T follicular helper cell (primary cell): Measurements from ENCODE around the gene BTBD8.

Experiments used
- DNase-seq: peaks from one replicate; pipeline ENCODE4 v3.0.0-alpha.2; 2020; ENCODE audit warnings: low read depth

The BTBD8 gene

DNA sequence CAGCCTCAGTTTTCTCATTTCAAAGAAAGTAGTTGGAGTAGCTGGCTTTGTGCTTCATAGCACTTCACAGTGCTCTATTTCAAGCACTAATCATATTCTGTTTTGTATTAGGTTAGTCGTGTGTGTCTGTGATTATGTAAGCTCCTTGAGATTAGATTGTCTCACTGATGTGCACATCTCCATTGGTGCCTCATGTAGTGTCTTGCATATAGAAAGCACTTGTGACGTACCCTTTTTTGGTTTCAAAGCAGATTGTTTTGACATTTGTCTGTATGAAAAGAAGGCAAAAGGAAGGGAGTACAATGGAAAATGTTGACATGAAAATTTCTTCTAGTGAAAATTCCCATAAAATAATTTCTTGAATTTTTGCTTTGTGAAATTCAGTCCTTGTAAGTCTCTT, 13.9 kb downstream of the BTBD8 start:
- no peak for DNase-seq

DNA sequence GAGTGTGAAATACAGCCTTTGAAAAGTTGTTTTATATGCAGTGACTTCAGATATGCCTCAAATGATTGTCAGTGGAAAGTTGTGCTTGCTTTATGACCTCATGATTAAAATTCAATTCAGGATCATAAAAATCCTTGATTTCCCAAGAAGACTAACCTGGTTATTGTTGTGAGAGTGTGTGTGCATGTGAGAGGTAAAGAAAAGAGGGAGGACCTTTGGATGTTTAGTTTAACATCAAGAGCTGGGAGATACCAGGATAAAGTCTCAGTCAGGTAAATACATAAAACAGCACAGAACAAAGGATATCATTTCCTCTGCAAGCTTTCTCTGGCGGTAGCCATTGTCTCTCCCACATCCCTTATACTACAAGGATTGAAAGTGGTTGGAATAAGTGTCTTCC, 14.4 kb downstream of the BTBD8 start:
- no peak for DNase-seq

DNA sequence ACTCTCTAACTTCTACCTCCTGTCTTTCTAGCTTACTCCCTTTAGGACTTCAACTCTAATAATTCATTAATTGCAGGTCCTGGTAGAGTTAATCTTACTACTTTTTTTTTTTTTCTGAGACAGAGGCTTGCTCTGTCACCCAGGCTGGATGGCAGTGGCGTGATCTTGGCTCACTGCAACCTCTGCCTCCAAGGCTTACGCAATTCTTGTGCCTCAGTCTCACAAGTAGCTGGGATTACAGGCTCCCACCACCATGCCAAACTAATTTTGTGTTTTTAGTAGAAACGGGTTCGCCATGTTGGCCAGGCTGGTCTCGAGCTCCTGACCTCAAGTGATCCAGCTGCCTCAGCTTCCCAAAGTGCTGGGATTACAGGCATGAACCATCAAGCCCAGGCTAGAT, 15.7 kb downstream of the BTBD8 start:
- no peak for DNase-seq

DNA sequence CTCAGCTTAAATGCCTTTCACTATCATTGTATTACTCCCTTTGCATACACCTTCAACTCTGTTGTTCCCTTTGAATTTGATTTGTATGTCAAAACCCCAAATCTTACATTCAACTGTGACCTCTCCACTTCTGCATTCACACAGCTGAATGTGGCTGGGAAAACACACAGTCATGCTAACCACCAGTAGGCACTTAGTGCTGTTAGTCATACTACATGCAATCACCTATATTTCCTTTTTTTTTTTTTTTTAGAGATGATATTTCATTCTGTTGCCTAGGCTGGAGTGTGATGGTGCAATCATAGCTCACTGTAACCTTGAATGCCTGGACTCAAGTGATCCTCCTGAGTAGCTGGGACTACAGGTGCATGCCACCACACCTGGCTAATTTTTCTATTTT, 16.2 kb downstream of the BTBD8 start:
- DNase-seq: no peak

DNA sequence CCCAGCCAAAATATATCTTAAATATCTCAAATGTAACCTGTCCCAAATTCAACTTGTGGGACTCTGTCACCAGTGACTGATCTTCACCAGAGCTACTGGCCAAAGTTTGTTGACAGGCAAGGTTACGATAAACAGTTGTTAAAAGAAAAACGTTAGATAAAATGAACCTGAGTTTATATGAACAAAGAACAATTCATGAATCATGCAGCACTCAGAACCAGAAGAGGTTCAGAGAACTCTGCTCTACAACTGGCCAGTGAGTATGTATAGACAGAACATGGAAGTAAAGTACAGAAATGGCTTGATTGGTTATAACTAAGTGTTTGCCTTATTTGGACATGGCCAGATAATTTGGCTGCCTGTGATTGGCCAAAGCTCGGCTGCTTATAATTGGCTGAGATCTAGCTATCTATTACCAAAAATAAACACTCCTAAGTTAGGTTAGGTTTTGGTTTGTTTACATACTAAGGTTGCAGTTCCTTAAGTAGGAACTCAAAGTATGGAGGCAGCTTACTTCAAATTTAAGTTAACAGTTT, 25.5 kb downstream of the BTBD8 start:
- no peak for DNase-seq

DNA sequence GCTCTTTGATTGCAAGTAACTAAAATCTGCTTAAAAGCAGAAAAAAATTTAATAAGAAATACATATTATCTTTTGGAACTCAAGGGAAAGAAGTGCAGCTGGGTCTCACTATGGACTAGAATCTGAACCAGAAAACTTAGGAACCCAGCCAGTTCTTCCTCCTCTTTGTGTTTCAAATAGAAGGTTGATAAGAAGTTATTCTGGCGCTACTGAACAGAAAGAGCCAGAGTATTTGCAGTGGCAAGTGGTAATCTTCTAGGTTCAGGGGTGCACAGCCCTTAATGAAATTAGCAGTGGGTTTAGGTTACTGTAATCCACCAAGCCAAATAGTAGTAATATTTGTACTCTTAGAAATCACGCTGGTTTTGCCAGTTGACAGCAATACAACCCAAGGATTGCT, 28.5 kb downstream of the BTBD8 start:
- no peak for DNase-seq

DNA sequence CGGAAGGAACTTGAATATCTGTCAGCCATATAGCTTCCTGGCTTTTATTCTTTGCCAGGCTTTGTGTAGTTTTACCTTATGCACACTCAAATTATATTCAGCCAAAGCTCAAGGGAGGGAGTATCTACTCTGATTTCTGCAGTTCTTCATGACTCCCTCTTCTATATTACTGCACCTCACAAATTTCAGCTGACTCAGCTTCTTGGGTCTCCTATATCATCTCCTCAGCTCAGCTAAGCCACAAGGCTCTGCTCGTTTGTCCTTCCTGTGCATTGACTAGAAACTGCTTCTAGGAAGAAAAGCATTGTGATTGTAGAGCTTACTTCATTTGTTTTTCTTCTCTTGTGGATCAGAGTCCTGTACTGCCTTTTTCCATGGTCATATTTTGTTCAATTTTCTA, 37.4 kb downstream of the BTBD8 start:
- no peak for DNase-seq

DNA sequence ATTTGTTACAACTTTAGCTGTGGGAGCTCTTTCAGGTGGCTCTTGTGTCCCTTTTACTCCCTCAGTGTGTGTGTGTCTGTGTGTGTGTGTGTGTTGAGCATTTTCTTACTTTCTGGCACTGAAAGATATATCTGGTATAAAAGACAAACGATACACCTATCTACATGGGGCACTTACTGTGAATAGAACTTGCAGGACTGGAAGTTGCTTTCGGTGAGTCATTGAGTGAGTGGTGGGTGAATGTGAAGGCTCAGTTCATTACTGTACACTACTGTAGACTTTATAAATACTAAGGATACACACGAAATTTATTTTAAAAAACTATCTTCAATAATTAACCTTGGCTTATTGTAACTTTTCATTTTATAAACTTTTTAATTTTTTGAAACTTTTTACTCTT, 38.7 kb downstream of the BTBD8 start:
- no peak for DNase-seq

DNA sequence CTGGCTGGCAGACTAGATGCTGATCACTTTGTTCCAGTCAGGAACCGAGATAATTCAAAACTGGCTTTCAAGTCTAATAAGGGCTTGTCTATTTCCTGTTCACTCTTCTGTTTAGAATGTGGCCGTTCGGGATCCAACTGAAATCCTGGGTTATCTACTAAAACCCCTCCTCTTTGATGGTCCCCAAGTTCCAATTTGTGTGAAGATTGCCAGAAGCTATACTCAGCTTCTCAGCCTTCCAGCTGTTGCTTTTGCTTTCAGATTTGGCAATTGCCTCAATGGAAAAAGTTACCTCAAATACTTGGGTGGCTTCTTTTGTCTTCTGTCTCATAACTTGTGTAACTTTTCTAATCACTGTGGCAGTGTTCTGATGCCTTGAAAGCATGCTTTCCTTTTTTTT, 43.7 kb downstream of the BTBD8 start:
- no peak for DNase-seq

DNA sequence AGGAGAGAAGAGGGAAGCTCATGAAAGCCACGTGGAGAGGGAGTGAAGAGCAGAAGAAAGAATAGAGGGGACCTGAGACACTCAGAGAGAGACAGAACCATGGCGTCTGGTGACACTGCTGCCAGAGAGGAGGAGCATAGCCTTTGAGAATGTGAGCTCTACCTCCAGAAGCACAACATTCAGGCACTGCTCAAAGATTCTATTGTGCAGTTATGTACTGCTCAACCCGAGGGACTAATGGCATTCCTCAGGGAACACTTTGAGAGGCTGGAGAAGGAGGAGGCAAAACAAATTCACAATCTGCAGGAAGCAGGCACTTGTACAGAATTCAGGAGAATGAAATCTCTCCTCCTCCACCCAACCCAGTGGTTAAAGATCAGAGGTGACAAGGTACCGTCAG, 45.1 kb downstream of the BTBD8 start:
- no peak for DNase-seq

DNA sequence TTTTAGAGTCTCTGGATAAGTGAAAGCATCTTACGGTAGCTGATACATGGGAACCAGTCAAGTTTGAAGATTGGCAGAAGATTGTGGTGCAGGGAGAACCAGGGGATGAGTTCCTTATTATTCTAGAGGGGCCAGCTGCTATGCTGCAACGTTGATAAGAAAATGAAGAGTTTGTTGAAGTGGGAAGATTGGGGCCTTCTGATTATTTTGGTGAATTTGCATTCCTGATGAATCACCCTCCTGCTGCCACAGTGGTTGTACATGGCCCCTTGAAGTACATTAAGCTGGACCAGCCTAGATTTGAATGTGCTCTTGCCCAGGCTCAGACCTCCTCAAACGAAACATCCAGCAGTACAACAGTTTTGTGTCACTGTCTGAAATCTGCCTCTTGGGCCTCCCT, 45.9 kb downstream of the BTBD8 start:
- no peak for DNase-seq

DNA sequence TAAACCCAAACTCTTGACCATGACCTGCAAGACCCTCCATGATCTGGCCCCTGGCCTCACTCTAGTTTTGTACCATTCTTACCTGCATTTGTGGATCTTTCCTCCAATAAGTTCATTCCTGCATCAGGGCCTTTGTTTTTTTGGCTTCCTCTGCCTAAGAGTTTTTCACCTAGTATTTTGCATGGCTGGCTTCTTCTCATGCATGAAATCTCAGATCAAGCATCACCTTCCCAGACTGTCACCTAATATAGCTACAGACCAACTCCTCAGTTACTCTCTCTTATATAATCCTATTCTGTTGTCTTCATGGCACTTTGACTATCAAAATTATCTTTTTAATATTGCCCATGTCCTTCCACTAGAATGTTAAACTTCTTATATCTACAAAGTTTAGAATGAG, 54.2 kb downstream of the BTBD8 start:
- DNase-seq: no peak

DNA sequence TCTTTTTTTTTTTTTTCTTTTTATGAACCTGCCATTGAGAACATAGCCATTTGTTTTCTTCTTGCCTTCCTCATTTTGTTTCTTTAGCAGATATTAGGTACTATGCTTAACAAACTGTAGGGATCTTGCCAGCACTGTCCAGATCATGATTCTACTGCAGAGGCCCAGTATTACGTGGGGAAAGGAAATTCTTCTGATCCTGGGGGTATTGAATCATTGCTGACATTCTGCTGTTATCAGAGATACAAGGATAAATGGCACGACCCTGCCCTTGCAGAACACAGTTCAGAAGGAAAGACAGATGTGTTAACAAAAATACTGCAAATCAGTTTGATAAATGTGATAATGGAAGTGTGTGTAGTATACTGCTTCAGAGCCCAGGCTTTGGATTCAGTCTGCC, 56.2 kb downstream of the BTBD8 start:
- no peak for DNase-seq

DNA sequence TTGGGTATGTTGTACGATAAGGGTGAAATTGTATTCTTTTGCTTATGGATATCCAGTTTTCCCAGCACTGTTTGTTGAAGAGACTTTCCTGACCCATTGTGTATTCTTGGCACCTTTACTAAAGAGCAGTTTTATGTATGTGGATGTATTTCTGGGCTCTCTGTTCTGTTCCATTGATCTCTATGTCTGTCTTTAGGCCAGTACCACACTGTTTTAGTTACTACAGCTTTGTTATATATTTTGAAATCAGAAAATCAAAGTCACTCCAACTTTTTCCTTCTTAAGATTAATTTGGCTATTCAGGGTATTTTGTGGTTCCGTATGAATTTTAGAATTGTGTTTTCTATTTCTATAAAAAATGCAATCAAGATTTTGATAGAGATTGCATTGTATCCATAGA, 74.8 kb downstream of the BTBD8 start:
- DNase-seq: no peak

DNA sequence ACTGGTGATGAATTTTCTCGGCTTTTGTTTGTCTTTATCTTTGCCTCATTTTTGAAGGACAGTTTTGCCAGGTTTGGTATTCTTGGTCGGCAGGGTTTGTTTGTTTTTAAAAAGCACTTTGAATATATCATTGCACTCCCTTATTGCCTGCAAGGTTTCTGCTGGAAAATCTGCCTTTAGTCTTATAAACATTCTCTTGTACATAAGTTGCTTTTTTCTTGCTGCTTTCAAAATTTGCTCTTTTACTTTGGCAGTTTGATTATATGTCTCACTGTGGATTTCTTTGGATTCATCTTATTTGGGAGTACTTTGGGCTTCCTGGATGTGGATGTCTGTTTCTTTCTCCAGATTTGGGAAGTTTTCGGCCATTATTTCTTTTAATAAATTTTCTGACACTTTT, 79.4 kb downstream of the BTBD8 start:
- DNase-seq: no peak

DNA sequence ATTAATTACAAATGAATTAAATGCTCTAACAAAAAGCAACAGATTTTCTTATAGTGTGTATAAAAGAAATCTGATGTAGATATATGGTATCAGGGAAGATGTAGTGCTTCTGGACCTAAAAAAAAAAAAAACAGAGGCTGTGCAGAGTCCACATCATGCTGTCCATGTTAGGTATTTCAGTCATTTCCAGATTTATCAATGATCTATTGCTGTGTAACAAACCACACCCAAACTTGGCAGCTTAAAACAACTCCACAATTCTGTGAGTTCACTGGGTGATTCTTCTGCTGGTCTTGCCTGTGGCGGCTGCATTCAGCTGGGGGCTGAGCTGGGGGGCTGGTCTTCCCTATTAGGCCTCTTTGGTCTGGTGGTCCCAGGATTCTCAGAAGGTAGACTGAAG, 85.2 kb downstream of the BTBD8 start:
- DNase-seq: no peak

DNA sequence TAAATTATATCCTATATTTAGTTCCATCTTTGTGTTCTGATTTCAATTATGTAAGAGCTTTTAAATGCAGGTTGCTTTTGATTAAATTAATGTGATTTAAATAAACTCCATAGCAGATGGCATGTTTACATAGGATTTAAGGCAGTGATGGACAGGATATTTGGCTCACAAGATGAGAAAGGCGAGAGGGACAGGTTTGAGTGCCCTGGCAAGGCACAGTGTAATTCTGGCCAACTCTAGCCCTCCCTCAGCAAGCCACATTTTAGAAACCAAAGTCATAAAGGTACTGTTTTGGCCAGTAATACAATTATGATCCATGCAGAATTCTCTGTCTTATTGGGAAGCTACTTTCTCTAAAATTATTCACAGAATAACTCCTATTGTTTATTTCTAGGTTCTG, 87.0 kb downstream of the BTBD8 start:
- no peak for DNase-seq

DNA sequence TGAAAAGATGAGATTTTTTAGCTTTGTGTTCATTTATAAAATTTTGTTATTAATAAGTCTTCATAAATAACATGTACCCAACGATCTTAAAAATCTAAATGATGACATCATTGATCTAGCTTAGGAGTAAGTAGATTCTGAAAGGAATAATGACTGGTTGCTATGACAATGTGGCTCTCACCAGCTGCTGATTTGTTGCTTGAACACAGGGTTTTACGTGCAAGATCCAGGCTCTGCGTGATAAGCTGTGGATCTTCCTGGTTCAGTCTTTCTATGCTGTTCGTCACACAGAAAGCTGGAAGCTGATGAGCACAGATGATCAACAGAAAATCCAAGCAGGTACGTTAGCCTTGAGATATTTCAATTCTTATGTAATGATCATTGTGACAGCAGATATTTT, 88.5 kb downstream of the BTBD8 start:
- DNase-seq: no peak

DNA sequence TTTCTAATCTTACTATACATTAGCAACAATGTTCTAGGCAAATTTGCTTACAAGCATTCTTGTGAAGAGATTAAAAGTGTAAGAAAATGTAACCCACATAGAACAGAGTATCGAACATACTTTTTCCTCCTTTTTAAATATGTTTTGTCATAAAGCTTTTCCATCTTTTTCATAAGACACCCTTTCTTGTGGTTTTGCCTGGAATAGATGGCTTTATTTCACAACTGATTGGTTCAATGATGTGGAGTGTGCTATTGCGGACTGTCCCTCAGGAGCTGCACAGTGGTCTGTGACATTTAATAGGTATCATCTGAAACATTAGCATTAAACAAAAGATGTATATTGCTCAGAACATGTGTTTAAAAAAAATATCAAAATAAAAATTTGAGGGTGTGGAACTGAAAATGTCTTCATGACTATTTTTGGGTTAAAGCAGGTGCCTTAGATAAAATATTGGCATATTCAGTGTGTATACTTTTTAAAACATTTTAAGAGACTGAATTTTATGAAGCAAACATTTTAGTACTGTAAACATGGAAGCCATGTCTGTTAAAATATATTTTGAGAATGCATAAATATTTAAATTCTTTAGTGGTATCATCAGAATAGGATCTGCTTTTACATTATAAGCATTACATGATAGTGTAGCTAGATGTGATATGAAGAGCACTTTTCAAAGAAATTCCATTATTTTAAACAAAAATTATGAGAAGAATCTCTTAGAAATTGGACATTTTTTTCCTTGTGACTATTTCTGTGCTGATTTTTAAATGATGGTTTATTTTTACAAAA, 89.3 kb downstream of the BTBD8 start:
- no peak for DNase-seq

DNA sequence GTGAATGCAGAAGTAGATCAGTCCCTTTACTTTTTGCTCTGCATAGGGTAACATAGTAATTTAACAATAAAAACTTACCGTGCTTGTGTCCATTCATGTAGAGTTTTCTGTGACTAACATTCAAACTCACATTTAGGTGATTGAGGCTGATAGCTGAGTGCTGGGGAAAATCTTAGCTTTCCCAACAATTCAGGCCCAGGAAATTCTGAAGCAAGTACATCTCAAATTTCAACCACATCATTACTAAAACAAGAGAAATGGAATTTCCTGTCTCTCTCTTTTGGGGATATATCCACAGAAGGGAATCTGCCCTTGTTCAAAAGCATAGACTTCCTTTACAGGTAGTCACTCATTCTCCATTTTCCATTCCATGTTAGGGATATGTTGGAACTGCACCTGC, 104.5 kb downstream of the BTBD8 start:
- no peak for DNase-seq

DNA sequence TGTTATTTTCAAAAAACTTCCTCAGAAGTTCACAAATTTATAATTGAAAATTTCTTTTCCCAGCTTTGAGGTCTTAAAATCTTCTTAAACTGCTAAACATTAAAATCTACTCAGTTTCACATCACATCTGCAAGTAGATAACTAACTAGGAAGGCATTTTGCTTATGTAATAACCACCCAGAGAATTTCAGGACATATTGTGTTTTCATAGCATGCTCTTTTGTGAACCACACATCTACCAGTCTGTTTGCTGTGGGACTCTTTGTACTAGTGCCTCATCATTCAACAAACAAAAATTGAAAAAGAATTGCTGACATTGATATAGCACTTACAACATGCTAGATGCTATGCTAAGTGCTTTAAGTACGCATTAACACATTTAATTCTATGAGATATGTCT, 105.9 kb downstream of the BTBD8 start:
- DNase-seq: no peak

DNA sequence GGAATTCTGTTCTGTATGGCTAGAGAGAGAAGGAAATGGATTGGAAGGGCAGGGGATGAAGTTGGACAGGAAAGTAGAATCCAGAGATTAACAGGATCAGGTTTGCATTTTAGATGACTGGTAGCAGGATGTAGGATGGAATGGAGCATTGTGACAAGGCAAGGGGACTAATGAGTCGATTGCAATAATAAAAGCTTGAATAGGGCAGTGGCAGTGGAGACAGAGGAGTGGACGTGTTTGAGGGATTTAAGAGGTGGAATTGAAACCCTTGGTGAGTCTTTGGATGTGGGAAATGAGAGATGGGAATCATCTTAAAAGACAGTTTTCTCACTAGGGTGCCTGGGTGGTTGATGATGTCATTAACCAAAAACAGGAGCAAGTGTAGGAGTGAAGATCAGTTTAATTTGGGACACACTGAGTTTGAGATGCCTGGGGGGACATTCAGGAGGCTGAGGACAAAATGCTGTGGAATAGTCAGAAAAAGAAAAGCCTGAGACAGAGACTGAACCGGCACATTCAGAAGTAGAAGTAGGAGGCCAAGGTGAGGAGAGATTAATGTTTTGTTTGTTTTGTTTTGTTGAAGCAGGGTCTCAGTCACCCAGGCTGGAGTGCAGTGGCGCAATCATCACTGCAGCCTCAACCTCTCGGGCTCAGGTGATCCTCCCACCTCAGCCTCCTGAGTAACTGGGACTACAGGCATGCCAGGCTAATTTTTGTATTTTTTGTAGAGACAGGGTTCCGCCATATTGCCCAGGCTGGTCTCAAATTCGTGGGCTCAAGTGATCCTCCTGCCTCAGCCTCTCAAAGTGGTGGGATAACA, 108.5 kb downstream of the BTBD8 start:
- DNase-seq: no peak

DNA sequence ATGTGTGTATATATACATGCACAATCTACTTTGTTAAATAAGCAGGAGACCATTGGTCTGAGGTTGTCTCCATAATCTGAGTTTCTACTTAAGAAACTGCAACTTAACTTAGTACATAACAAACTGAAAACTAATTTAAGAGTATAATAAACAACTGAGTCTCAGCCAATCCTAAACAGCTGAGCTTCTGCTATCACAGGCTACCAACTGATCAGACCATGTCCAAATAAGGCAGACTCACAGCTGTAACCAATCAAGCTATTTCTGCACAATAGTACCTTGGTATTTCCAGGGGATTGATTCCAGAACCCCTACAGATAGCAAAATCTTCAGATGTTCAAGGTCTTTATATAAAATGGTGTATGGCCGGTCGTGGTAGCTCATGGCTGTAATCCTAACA, 111.6 kb downstream of the BTBD8 start:
- DNase-seq: no peak
